BJ (cell line): ENCODE measurements around the gene CYB5RL. TPM values are rescaled to one million over a fixed set of nuclear protein-coding genes. Genes with fewer than 3 reads are reported as not detected.
"Not testable (repeated sequence)": the region's sequence is repeated elsewhere in the genome, so short reads cannot be mapped to it uniquely, and the experiment has no call there.

ENCODE experiments used
- CTCF ChIA-PET: fragments of 350-600 bp; formaldehyde crosslinking; extraction: SDS; loops from one replicate; lab custom pipeline; 2021; ENCODE audit warnings: antibody characterized with exemption, inconsistent platforms; lab: Yijun Ruan, JAX
- POLR2A ChIA-PET: fragments of 300-600 bp; sonication (Branson Sonifier 250); formaldehyde crosslinking; extraction: SDS; loops from one replicate; lab custom pipeline; 2021; ENCODE audit warnings: antibody characterized with exemption; lab: Charles Lee
- DNase-seq: peaks from one replicate; pipeline ENCODE4 v3.0.0-alpha.2; 2011; ENCODE audit warnings: low read depth
- H3K27me3 ChIP-seq: 2 replicates; pipeline ENCODE4 v1.6.0; 2011; ENCODE audit warnings: low read length; ENCODE audit not compliant: control insufficient read depth, insufficient read depth
- H3K36me3 ChIP-seq: 2 replicates; pipeline ENCODE4 v1.5.1; 2011; ENCODE audit warnings: low read length; ENCODE audit not compliant: control insufficient read depth, insufficient read depth
- H3K4me3 ChIP-seq: 2 replicates; pipeline ENCODE4 v1.5.1; 2011; ENCODE audit warnings: low read depth, mild to moderate bottlenecking, control low read depth, low read length
- CTCF ChIP-seq: IDR thresholded peaks from 2 replicates; pipeline ENCODE4 v1.5.1; 2011; ENCODE audit warnings: low read depth, mild to moderate bottlenecking, control low read depth, inconsistent platforms, low read length, moderate library complexity; ENCODE audit not compliant: insufficient read depth
- polyA plus RNA-seq: library from polyadenylated mRNA; depleted of rRNA; stranded (reverse); fragments of >200 nt; gene quantifications from 2 replicates; pipeline ENCODE4 v1.2.3, GENCODE V29; 2011

The CYB5RL gene
- polyA plus RNA-seq, 1 experiment = 4.0 TPM

DNA sequence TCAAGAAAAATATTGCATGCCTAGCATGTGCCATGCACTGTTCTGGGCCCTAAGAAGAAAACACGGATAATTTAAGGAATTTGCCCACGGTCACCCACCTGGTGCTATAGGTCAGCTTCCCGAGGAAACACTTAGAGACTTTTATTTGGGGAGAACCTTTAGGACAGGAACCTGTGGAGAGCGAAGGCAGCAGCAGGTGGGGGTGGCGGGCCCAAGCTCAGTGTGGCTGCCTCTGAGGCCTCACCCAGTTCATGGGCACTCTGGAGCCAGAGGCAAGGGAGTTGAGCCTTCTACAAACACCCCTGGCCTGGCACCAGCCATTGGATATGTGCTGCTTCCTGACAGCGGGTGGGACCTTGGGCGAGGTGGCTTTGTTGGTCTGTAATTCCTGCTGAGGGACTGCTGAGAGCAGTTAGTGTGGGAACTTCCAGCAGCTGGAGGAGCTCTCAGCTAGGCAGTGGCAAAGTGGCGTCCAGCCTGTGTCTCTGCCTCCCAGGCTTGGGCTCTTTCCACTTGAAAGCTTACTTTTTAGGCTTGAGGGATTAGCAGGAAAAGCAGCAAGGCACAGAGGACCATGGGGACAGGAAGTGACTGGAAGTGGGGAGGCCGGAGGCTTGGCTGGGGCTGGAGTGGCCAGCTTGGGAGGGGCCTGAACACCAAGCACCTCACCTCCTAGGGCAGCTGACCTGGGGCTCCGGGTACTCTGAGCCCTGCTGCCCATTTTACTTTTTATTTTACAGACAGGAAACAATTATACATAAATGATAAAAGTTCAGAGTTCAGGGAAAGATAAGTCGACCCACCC, 19.3 kb upstream of the CYB5RL start:
- CTCF ChIA-PET = interaction anchor here (1.1 to 2.5 kb wide), 2 partner anchors 12 to 270 kb away, joined by 5 to 15 read pairs; no protein-coding TSS in a partner anchor
- Histone ChIP-seq H3K36me3 (peaks cover 31% of the 10 kb centered on the region), H3K4me3 (no peak overlapping the region), H3K27me3 (no peaks in the 10 kb centered on the region)
- no peak for TF ChIP-seq CTCF
- no peak for DNase-seq
- POLR2A ChIA-PET = no interaction called here

GRCh38 chr1:54215523-54215922, 15.7 kb upstream of the CYB5RL start:
- Histone ChIP-seq H3K4me3 (no peak overlapping the region), H3K36me3 (peaks cover 49% of the 10 kb centered on the region), H3K27me3 (no peaks in the 10 kb centered on the region)
- DNase-seq = no peak
- no peak for TF ChIP-seq CTCF
- CTCF ChIA-PET = interaction anchor here (1.6 kb wide), 1 partner anchor 274 kb away, joined by 3 read pairs; no protein-coding TSS in a partner anchor
- POLR2A ChIA-PET = no interaction called here

GRCh38 chr1:54212872-54213271, 13.0 kb upstream of the CYB5RL start:
- no peak for DNase-seq
- ChIA-PET CTCF (interaction anchor here (1.4 to 1.8 kb wide), 2 partner anchors 131 to 277 kb away, joined by 4 read pairs; no protein-coding TSS in a partner anchor), POLR2A (no interaction called here)
- no peak overlapping the region for H3K4me3 ChIP-seq
- H3K36me3 ChIP-seq = peaks cover 52% of the 10 kb centered on the region
- TF ChIP-seq CTCF = no peak
- no peaks in the 10 kb centered on the region for H3K27me3 ChIP-seq

GRCh38 chr1:54207896-54208295, 8.1 kb upstream of the CYB5RL start:
- CTCF ChIA-PET = interaction anchor here (2.1 kb wide), 1 partner anchor 12 kb away, joined by 5 read pairs; no protein-coding TSS in a partner anchor
- H3K27me3 ChIP-seq, H3K4me3 ChIP-seq, DNase-seq, POLR2A ChIA-PET: not testable (repeated sequence)
- peaks cover 28% of the 10 kb centered on the region for H3K36me3 ChIP-seq

- H3K4me3 ChIP-seq = no peak overlapping the region
- ChIA-PET POLR2A (no interaction called here), CTCF (interaction anchor here (2.1 kb wide), 1 partner anchor 12 kb away, joined by 5 read pairs; no protein-coding TSS in a partner anchor)
- no peak for DNase-seq
- no peaks in the 10 kb centered on the region for H3K27me3 ChIP-seq
- no peak for TF ChIP-seq CTCF
- peaks cover 22% of the 10 kb centered on the region for H3K36me3 ChIP-seq
These were observed 7.5 kb upstream of the CYB5RL start for GRCh38 chr1:54207287-54207686.
